NCI-H1417 treated with DMSO at 0.1 percent for 48 hours (cell line): ENCODE results near the gene SPINT4.
"Not testable (repeated sequence)": the region's sequence is repeated elsewhere in the genome, so short reads cannot be mapped to it uniquely, and the experiment has no call there.

Experiments
- DNase-seq: peaks from one replicate; lab custom pipeline; 2025; lab: John Stamatoyannopoulos, UW

Gene SPINT4

DNA sequence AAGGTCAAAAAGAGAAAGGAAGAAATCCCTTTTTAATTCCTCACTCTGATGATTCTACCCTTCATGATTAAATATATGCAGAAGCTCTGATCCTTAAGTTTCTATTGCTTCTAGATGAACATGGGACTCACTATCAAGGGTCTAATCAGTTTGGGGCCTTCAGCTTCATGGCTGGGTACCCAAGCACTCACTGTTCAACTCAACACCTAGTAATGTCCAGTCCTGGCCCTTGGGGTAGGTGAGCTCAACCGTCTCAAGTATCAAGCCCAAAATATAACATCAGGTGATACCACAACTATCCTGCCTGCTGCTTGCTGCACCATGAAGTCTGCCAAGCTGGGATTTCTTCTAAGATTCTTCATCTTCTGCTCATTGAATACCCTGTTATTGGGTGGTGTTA is at the start of gene SPINT4:
Gene SPINT4, plus strand, starts transcription at position 301 of the 400 bp plus-strand sequence. Its CDS starts 21 bp downstream, at position 322.
- no peak for DNase-seq

DNA sequence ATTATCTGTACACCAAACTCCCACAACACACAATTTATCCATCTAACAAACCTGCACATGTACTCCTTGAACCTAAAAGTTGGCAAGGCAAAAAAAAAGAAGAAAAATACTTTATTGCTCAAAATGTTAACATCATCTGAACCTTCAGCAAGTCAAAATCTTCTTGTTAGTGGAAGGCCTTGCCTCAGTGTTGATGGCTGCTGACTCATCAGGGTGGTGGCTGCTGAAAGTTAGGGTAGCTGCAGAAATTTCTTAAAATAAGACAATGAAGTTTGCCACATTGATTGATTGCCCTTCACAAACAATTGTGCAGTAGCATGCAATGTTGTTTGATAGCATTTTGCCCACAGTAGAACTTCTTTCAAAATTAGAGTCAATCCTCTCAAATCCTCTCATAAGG is 49.4 kb upstream of the SPINT4 start:
- DNase-seq = no peak

DNA sequence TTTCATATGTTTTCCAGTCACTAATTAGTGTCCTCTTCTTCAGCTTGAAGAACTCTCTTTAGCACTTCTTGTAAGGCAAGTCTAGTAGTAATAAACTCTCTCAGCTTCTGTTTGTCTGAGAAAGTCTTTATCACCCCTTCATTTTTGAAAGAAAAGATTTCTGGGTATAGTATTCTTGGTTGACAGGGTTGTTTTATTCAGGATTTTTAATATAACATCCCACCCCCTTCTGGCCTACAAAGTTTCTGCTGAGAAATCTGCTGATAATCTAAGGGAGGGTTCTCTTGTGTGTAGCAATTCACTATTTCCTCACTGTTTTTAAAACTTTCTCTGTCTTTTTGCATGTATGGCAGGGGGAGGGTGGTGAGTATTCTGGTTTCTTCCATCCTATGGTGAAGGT is 42.5 kb upstream of the SPINT4 start:
- no peak for DNase-seq

DNA sequence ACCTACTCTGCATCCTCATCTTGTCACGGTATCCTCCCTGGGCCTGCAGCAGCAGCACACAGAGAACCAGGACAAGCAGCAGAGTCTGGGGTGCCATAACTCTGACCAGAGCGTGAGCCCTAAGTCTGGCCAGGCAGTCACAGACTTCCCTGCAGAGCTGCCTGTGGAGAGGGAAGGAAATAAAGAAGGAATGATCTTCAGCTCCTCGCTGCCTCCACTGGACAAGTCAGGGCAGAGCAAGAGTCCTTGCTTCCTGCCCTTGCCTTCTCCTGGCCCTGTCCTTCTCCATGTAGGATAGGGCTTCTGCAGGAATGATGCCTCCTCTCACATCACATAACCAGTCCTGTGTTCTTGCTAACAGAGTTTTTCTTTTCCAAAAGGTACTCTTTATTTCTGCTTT is 36.3 kb upstream of the SPINT4 start:
- DNase-seq = no peak

DNA sequence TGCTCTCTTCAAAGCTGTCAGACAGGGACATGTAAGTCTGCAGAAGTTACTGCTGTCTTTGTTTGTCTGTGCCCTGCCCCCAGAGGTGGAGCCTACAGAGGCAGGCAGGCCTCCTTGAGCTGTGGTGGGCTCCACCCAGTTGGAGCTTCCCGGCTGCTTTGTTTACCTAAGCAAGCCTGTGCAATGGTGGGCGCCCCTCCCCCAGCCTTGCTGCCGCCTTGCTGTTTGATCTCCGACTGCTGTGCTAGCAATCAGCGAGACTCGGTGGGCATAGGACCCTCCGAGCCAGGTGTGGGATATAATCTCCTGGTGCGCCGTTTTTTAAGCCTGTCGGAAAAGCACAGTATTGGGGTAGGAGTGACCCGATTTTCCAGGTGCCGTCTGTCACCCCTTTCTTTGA is 28.8 kb upstream of the SPINT4 start:
- DNase-seq = not testable (repeated sequence)

DNA sequence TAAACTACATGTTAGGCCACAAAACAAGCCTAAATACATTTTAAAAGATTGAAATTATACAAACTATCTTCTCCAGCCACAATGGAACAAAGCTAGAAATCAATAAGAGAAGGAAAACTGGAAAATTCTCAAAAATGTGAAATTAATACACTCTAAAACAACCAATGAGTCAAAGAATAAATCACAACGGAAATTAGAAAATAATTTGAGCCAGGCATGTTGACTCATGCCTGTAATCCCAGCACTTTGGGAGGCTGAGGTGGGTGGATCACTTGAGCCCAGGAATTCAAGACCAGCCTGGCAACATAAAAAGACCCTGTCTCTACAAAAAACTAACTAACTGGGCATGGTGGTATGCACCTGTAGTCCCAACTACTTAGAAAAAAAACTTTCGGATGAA is 26.7 kb upstream of the SPINT4 start:
- no peak for DNase-seq

DNA sequence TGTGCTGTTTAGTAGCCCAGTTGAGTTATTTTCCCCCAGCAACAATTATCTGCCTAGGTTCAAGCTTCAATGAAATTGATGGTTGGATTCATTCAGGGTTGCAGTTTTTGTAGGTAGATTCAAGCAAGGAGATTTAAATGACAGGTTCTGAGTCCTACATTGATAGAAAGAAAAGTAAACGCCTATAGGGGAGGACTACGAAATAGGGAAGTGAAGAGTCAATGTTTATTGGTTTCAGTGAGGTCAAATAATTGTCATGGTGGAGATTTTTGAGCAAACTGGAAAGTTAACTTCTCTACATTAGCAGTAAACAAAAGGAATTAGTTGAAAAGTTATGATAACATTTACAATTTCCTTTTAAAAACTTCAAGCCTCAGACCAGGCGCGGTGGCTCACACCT is 21.0 kb upstream of the SPINT4 start:
- DNase-seq = no peak

DNA sequence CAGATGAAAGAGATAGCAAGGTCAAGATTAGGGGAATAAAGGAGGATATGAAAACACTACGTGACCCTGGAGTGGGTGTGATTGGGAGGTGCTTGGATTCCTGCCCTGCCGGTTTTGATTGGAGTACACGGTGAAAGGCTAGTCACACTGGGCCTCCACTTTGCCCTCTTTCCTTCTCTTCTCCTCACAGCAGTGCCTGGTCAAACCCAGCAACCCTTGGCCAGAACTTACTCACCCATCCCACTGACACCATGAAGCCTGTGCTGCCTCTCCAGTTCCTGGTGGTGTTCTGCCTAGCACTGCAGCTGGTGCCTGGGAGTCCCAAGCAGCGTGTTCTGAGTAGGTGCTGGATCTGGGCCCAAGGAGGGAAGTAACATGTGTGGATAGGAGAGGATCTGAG is 20.3 kb upstream of the SPINT4 start, which contains the start of gene WFDC13:
Gene WFDC13, plus strand, starts transcription at position 166 of the 400 bp plus-strand sequence. Its CDS starts 86 bp downstream, at position 252.
- no peak for DNase-seq

DNA sequence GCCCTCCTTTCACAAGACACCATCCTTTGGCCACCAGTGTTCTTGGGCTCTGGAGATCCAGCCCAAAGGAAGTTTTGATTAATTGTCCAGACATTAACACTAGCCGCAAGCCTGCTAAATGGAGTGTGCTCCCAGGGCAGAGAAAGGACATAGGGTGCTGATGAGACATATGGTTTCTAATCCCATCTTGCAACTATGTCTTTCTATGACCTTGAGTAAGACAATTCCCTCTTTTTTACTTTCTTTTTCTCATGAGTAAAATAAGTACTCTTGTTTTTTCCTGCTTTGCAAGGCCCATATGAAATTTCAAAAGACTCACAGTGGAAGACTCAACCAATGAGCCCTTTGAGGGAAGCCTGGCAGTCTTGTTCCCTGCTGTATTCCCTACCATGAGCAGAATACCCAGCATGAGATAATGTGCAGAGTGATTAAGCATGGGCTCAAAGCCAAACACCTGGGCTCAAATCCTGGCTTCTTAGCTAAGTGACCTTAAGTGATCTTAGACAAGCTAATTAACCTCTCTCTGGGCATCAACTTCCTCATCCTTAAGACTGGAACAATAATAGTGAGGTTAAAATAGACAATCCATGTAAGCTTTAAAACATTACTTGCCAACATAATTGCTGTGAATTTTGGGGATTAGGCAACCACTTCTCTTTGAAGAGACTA is 17.0 kb upstream of the SPINT4 start, which contains the start of gene WFDC10B:
Gene WFDC10B, minus strand, starts transcription at position 51 of the 669 bp plus-strand sequence. CDS start 19,027 bp downstream, outside the sequence.
- no peak for DNase-seq

DNA sequence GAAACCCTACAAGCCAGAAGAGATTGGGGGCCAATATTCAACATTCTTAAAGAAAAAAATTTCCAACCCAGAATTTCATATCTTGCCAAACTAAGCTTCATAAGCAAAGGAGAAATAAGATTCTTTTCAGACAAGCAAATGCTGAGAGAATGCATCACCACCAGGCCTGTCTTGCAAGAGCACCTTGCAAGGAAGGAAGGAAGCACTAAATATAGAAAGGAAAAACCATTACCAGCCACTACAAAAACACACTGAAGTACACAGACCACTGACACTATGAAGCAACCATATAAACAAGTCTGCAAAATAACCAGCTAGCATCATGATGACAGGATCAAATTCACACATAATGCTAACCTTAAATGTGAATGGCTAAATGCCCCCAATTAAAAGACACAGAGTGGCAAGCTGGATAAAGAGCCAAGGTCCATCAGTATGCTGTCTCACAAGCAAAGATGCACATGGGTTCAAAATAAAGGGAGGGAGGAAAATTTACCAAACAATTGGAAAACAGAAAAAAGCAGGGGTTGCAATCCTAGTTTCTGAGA is 5.9 kb upstream of the SPINT4 start:
- not testable (repeated sequence) for DNase-seq

DNA sequence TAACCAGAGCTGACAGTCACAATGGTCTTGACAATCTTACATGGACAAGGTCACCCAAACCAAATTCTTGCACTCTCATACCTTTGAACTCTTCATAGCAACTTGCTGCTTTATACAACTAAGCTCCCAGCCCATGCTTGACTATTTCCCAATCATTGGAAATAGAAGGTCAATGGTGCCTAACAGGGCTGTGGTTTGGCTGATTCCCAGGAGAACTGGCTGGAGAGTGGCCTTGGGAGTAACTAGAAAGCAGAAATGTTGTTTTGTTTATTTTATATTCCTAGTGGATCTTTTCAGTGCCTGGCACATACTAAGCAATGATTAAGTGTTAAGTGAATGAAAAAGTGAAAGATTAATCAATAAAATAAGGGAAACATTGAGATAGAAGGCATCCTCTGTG is 3.0 kb downstream of the SPINT4 start:
- no peak for DNase-seq

DNA sequence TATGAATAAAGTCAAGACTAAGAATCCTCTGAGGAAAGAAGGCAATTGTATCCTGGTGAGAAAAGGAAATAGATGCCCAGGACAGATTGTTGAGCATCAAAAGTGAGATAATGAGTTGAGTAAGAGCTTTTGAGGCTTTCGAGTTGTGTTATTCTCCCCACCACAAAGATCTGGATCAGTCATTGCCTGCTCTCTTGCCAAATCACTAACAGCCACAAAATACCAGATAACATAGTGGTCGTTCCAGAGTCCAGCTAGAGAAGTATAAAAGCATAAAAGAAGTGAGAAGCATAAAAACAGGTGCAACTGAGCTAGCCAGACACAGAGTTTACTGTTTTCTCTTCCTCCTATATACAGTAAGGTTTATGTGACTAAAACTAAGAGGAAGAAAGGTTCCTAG is 4.9 kb downstream of the SPINT4 start:
- no peak for DNase-seq

DNA sequence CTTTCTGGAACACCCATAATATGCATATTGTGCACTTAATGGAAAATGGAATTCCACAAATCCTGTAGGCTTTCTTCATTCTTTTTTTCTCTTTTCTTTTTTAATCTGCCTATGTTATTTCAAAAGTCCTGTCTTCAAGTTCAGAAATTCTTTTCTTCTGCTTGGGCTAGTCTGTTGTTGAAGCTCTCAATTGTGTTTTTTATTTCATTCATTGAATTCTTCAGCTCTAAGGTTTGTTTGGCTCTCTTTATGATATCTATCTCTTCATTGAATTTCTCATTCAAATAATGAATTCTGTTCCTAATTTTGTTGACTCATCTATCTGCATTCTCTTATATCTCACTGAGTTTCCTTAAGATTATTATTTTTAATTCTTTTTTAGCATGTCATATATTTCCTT is 10.1 kb downstream of the SPINT4 start:
- no peak for DNase-seq

DNA sequence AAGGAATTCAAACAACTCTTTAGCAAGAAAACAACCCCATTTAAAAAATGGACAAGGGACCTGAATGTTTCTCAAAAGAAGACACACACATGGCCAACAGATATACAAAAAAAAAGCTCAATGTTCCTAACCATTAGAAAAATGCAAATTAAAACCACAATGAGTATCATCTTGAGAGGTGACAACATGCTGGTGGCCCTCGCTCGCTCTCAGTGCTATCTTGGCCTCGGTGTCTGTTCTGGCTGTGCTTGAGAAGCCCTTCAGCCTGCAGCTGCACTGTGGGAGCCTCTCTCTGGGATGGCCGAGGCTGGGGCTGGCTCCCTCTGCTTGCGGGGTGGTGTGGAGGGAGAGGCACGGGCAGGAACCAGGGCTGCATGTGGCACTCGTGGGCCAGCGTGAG is 13.4 kb downstream of the SPINT4 start:
- no peak for DNase-seq

DNA sequence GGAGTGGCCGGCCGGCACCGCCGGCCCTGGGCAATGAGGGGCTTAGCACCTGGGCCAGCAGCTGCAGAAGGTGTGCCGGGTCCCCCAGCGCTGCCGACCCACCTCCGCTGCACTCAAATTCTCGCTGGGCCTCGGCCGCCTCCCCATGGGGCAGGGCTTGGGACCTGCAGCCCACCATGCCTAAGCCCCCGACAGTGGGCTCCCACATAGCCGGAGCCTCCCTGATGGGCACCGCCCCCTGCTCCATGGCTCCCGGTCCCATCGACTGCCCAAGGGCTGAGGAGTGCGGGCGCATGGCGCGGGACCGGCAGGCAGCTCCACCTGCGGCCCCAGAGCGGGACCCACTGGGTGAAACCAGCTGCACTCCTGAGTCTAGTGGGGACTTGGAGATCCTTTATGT is 13.8 kb downstream of the SPINT4 start:
- DNase-seq = no peak

DNA sequence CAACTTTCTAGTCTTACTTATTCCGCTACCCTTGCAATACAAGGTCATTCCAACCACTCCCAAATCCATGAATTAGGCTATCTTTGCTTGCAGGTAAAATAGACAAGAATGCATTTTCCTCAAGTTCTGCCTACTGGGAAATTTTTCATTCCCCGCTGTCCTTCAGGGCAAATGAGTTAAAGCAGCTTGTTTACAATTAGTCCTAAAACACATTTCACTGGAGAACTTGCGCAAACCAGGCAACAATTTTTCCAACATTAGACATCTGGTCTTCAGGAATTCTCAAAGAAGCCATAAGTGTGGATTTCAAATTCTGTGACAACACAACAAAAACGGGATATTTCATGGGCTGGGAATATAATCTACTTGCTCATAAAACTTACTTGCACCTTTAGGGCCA is 20.4 kb downstream of the SPINT4 start:
- DNase-seq = no peak

DNA sequence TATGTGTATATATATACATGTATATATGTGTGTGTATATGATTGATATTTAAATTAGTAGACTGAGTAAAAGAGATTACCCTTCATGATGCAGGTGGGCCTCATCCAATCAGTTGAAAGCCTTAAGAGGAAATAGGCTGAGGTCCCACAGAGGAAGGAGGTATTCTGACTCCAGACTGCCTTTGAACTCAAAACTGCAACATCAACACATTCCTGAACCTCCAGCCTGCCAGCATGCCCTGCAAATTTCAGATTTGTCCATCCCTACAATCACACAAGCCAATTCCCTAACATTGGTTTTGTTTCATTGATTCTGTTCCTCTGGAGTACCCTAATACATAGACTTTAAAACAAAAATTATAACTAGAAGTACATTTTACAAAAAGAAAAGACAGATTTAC is 22.9 kb downstream of the SPINT4 start:
- DNase-seq = no peak

DNA sequence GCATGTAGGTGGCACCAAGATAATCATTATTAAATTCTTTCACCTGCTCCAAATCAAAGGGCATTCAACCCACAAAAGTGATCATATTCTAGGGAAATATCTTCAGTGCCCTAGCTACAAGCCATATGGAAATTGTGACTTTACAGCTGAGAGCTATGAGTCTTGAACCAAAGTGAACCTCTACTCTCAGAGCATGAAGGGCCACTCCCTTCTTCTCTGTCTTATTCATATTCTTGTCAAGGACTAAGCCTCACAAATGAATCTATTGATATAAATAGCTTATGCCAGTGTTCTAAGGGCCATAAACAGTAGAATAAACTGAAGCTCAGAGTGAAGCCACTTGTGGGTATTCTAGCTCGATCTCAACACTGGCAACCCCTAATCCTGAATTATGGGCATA is 29.6 kb downstream of the SPINT4 start:
- no peak for DNase-seq

DNA sequence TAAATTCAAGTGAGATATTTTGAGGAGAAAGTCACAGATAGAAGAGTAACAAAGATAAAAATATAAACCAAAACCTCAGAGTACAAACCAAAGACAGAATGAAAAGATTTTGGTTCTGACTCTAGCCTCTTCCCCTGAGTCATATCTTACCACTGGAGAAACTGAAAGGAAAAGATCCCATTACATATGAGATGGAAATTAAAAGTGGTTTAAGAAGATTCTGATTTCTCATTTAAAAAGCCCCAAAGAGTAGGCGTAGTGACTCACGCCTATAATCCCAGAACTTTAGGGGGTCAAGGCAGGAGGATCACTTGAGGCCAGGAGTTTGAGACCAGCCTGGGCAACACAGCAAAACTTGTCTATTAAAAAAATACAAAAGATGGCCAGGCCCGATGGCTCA is 30.6 kb downstream of the SPINT4 start:
- DNase-seq = no peak

DNA sequence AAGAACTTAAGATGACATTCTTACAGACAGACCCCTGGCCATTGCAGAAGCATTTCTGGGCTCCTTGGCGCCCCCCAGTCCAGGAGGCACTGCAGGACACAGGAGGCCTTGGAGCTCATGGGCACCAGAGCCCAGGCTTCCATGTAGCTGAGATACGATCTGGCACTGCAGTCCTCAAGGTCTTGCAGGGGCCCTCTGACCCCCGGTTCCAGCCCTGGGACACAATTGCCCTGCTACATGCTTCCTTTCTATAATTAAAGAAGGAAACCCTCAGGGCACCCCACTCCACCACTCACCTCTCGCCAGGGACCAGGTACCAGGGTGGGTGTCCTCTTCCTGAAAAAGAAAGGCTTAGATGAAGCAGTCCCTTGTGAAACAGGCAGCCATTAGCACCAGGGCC is 35.9 kb downstream of the SPINT4 start:
- no peak for DNase-seq

DNA sequence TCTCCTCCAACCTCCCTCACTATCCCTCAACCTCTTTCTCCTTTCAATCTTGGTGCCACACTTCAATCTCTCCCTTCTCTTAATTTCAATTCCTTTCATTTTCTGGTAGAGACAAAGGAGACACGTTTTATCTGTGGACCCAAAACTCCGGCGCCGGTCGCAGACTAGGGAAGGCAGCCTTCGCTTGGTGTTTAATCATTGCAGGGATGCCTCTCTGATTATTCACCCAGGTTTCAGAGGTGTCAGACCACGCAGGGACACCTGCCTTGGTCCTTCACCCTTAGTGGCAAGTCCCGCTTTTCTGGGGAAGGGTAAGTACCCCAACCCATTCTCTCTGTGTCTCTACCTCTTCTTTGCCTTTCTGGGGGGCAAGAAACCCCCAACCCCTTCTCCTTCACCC is 37.8 kb downstream of the SPINT4 start:
- DNase-seq = not testable (repeated sequence)

DNA sequence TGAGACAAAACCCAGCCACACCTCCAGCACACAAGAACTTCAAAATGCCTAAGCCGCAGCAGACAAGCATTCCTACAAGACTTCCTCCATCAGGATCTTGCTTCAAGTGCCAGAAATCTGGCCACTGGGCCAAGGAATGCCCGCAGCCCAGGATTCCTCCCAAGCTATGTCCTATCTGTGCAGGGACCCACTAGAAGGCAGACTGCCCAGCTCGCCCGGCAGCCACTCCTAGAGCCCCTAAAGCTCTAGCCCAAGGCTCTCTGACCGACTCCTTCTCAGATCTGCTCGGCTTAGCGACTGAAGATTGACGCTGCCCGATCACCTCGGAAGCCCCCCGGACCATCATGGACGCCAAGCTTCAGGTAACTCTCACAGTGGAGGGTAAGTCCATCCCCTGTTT is 39.8 kb downstream of the SPINT4 start:
- DNase-seq = not testable (repeated sequence)

DNA sequence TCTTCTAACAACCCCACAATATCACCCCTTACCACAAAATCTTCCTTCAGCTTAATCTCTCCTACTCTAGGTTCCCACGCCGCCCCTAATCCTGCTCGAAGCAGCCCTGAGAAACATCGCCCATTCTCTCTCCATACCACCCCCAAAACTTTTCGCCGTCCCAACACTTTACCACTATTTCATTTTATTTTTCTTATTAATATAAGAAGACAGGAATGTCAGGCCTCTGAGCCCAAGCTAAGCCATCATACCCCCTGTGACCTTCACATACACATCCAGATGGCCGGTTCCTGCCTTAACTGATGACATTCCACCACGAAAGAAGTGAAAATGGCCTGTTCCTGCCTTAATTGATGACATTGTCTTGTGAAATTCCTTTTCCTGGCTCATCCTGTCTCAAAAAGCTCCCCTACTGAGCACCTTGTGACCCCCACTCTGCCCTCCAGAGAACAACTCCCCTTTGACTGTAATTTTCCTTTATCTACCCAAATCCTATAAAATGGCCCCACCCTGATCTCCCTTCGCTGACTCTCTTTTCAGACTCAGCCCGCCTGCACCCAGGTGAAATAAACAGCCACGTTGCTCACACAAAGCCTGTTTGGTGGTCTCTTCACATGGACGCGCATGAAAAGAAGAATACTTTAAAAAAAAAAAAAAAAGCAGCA is 42.6 kb downstream of the SPINT4 start:
- DNase-seq = not testable (repeated sequence)
